Panc1 (cell line): ENCODE data around the gene SH3GL1. TPM values are rescaled to one million over a fixed set of nuclear protein-coding genes. Genes with fewer than 3 reads are reported as not detected.

Experiments used
- ATAC-seq: fragments of 200-7000 bp; cut with Tn5 transposase; 2 replicates; pipeline ENCODE4 v1.9.1; 2020; ENCODE audit warnings: mild to moderate bottlenecking, moderate library complexity
- BruUV-seq: library from RNA; stranded (reverse); fragments of 400-500 nt; replicated peaks from 2 replicates; lab custom pipeline; 2021; lab: Mats Ljungman, UMichigan
- CTCF ChIA-PET: fragments of 300-600 bp; sonication (Branson Sonifier 250); formaldehyde crosslinking; loops from one replicate; lab custom pipeline; 2022; ENCODE audit warnings: antibody characterized with exemption; lab: Charles Lee
- POLR2A ChIA-PET: fragments of 300-600 bp; sonication (Branson Sonifier 250); formaldehyde crosslinking; loops from one replicate; lab custom pipeline; 2022; ENCODE audit warnings: antibody characterized with exemption; lab: Charles Lee
- DNase-seq: peaks from one replicate; pipeline ENCODE4 v3.0.0-alpha.2; 2010; ENCODE audit warnings: low read depth, low spot score
- H3K27ac ChIP-seq: 2 replicates; pipeline ENCODE4 v1.5.1; 2011; ENCODE audit warnings: mild to moderate bottlenecking, low read length, inconsistent platforms
- H3K27me3 ChIP-seq: fragments of 200-500 bp; sonication (Bioruptor generic); 2 replicates; pipeline ENCODE4 v1.6.0; 2014; ENCODE audit warnings: low read length, inconsistent platforms; ENCODE audit not compliant: control insufficient read depth, insufficient read depth
- H3K36me3 ChIP-seq: fragments of 200-500 bp; sonication (Bioruptor generic); 2 replicates; pipeline ENCODE4 v1.5.1; 2014; ENCODE audit warnings: inconsistent platforms, mild to moderate bottlenecking, low read length, moderate library complexity; ENCODE audit not compliant: control insufficient read depth, insufficient read depth
- H3K4me1 ChIP-seq: 2 replicates; pipeline ENCODE4 v1.5.1; 2011; ENCODE audit warnings: inconsistent platforms, mild to moderate bottlenecking, low read length, moderate library complexity; ENCODE audit not compliant: control insufficient read depth, insufficient read depth
- H3K4me3 ChIP-seq, 2 experiments: 2 replicates each; pipeline ENCODE4 v1.5.1; 2011 to 2012; ENCODE audit warnings: low read depth in 2 of 2, low read length in 2 of 2, mild to moderate bottlenecking in 2 of 2, inconsistent platforms in 1 of 2, moderate library complexity in 1 of 2
- H3K9me3 ChIP-seq: fragments of 200-500 bp; sonication (Bioruptor generic); 2 replicates; pipeline ENCODE4 v1.5.1; 2014; ENCODE audit warnings: low read depth, mild to moderate bottlenecking, inconsistent platforms, low read length, moderate library complexity; ENCODE audit not compliant: control insufficient read depth, insufficient read depth
- POLR2AphosphoS5 ChIP-seq: IDR thresholded peaks from 2 replicates; pipeline ENCODE4 v1.6.1; 2012; ENCODE audit warnings: mild to moderate bottlenecking, low read depth, low read length, moderate library complexity
- SIN3A ChIP-seq: IDR thresholded peaks from 2 replicates; pipeline ENCODE4 v1.6.1; 2012; ENCODE audit warnings: low read depth, mild to moderate bottlenecking, low read length, moderate library complexity, borderline replicate concordance; ENCODE audit not compliant: insufficient read depth
- TCF7L2 ChIP-seq: IDR thresholded peaks from 2 replicates; pipeline ENCODE4 v1.6.1; 2011; ENCODE audit warnings: mild to moderate bottlenecking, low read depth, low read length, inconsistent platforms
- in situ Hi-C: cut with HindIII; loops from 2 replicates; pipeline ENCODE4 v1.10.0; 2016; ENCODE audit warnings: low sequenced_read_pairs, low pct_unique_long_range_greater_than_20kb
- intact Hi-C: fragments of 100-400 bp; cut with micrococcal nuclease; formaldehyde crosslinking; loops from one replicate; pipeline ENCODE4 v1.10.0; 2022; ENCODE audit not compliant: unreplicated experiment
- total RNA-seq: library from RNA; stranded (reverse); gene quantifications from one replicate; pipeline ENCODE4 v1.2.1, GENCODE V29; 2021; ENCODE audit not compliant: unreplicated experiment
- TF ChIP-seq, protein P1 (sequence below), 2 experiments: IDR thresholded peaks; 2 replicates each; pipeline ENCODE4 v1.6.1; 2011 to 2012; ENCODE audit warnings: low read depth in 2 of 2, control low read depth in 1 of 2, low read length in 1 of 2, mild to moderate bottlenecking in 1 of 2, moderate library complexity in 1 of 2; ENCODE audit not compliant: insufficient read depth in 1 of 2
- TF ChIP-seq, protein P2 (sequence below): fragments of 450-650 bp; IDR thresholded peaks from 2 replicates; pipeline ENCODE4 v1.5.1; 2017; ENCODE audit warnings: mild to moderate bottlenecking

The SH3GL1 gene
- total RNA-seq, 1 experiment from 2014 or later: 57.1 TPM

DNA sequence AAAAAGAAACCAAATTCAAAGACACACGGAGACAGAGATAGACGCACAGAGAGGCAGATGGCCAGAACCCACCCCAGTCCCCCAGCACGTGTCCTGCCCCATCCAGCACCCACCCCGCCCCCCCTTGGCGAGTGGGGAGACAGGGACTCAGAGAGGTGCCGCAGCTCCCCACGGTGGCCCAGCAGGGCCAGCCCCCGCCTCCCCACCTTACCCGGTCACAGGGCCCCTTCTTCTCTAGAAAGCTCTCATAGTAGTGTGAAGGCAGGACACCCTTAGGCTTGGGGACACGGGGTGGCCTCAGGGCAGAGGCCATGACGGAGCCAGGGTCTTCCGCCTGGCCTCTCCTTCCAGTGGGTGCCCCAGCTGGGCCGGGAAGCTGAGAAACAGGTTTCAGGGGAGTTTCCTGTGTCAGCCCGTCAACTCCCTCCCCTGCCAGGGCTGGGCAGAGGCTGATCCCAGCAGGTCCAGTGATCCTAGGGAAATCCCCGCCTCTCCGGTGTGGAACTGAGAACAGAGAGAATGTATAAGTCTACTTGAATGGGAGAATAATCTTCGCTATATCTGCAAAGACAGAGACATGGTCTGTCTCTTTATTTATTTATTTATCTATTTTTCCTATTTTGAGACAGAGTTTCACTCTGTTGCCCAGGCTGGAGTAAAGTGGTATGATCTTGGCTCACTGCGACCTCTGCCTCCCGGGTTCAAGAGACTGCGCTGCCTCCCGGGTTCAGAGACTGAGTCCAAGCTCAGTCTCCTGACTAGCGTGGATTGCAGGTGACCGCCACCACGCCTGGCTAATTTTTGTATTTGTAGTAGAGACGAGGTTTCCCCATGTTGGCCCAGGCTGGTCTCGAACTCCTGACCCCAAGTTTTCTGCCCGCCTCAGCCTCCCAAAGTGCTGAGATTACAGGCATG lies 61.6 kb downstream of the SH3GL1 start, which contains the start of gene STAP2:
STAP2 (minus strand) TSS at position 387 of the 915 bp plus-strand sequence; CDS start at position 313, 74 bp downstream.
- TF ChIP-seq SIN3A: no peak
- TF ChIP-seq, protein P1, sequence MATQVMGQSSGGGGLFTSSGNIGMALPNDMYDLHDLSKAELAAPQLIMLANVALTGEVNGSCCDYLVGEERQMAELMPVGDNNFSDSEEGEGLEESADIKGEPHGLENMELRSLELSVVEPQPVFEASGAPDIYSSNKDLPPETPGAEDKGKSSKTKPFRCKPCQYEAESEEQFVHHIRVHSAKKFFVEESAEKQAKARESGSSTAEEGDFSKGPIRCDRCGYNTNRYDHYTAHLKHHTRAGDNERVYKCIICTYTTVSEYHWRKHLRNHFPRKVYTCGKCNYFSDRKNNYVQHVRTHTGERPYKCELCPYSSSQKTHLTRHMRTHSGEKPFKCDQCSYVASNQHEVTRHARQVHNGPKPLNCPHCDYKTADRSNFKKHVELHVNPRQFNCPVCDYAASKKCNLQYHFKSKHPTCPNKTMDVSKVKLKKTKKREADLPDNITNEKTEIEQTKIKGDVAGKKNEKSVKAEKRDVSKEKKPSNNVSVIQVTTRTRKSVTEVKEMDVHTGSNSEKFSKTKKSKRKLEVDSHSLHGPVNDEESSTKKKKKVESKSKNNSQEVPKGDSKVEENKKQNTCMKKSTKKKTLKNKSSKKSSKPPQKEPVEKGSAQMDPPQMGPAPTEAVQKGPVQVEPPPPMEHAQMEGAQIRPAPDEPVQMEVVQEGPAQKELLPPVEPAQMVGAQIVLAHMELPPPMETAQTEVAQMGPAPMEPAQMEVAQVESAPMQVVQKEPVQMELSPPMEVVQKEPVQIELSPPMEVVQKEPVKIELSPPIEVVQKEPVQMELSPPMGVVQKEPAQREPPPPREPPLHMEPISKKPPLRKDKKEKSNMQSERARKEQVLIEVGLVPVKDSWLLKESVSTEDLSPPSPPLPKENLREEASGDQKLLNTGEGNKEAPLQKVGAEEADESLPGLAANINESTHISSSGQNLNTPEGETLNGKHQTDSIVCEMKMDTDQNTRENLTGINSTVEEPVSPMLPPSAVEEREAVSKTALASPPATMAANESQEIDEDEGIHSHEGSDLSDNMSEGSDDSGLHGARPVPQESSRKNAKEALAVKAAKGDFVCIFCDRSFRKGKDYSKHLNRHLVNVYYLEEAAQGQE (IDR thresholded peaks at IDR 0.05; ENCODE audit: insufficient read depth in 1 of 2, low read depth in 2 of 2, low read length in 1 of 2): no peak
- TF ChIP-seq, protein P2, sequence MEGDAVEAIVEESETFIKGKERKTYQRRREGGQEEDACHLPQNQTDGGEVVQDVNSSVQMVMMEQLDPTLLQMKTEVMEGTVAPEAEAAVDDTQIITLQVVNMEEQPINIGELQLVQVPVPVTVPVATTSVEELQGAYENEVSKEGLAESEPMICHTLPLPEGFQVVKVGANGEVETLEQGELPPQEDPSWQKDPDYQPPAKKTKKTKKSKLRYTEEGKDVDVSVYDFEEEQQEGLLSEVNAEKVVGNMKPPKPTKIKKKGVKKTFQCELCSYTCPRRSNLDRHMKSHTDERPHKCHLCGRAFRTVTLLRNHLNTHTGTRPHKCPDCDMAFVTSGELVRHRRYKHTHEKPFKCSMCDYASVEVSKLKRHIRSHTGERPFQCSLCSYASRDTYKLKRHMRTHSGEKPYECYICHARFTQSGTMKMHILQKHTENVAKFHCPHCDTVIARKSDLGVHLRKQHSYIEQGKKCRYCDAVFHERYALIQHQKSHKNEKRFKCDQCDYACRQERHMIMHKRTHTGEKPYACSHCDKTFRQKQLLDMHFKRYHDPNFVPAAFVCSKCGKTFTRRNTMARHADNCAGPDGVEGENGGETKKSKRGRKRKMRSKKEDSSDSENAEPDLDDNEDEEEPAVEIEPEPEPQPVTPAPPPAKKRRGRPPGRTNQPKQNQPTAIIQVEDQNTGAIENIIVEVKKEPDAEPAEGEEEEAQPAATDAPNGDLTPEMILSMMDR: no peak
- no peak for TF ChIP-seq TCF7L2
- no peak for TF ChIP-seq POLR2AphosphoS5
- CTCF ChIA-PET: interaction anchor here (0.6 to 1.5 kb wide), 2 partner anchors 13 to 72 kb away, joined by 5 to 11 read pairs; no protein-coding TSS in a partner anchor
- no peaks in the 10 kb centered on the region for H3K9me3 ChIP-seq
- peaks cover 4% of the 10 kb centered on the region for H3K4me1 ChIP-seq
- DNase-seq (no peak), ATAC-seq (no peak)
- no peaks in the 10 kb centered on the region for H3K27me3 ChIP-seq
- in situ Hi-C loops: no loop called here
- H3K27ac ChIP-seq: peak within 1 kb of the TSS; percentile 72; the same call in 1 of the 2 replicates
- no peaks in the 10 kb centered on the region for H3K36me3 ChIP-seq
- intact Hi-C loops: no loop called here
- peak within 1 kb of the TSS; percentile 38 to 67 for H3K4me3 ChIP-seq
- POLR2A ChIA-PET: no interaction called here
- no TSS peak for BruUV-seq

DNA sequence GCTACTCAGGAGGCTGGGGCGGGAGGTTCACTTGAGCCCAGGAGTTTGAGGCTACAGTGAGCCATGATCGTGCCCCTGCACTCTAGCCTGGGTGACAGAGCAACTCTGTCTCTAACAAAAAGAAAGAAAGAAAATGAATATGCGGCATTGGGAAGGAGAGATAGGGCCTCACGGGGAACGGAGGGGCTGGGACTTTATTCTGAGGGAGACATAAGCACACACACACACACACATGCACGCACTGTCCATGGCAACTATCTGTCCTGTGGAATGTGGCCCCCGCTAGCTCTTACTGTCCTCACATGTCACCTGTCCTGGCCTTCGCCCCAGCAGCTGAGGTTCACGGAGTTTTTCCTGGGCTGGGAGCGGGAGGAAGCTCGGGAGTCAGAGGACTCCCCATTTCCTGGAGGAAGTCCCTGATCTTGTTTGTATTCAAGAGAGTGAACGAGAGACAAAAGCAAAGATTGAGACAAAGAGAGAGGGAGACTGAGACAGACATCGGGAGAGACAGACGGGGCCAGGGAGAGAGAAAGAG lies 62.4 kb downstream of the SH3GL1 start:
- peak overlapping the region; percentile 72; the same call in 1 of the 2 replicates for H3K27ac ChIP-seq
- ATAC-seq (no peak), DNase-seq (no peak)
- H3K4me1 ChIP-seq: peaks cover 4% of the 10 kb centered on the region
- H3K4me3 ChIP-seq: peak overlapping the region; percentile 38 to 67
- H3K36me3 ChIP-seq: no peaks in the 10 kb centered on the region
- in situ Hi-C loops: no loop called here
- POLR2A ChIA-PET: no interaction called here
- no TSS peak for BruUV-seq
- intact Hi-C loops: no loop called here
- TF ChIP-seq POLR2AphosphoS5: no peak
- TF ChIP-seq, protein P2: no peak
- TF ChIP-seq SIN3A: no peak
- TF ChIP-seq, protein P1 (IDR thresholded peaks at IDR 0.05; ENCODE audit: insufficient read depth in 1 of 2, low read depth in 2 of 2, low read length in 1 of 2): no peak
- no peak for TF ChIP-seq TCF7L2
- CTCF ChIA-PET: interaction anchor here (1.5 kb wide), 1 partner anchor 71 kb away, joined by 11 read pairs; no protein-coding TSS in a partner anchor
- no peaks in the 10 kb centered on the region for H3K27me3 ChIP-seq
- no peaks in the 10 kb centered on the region for H3K9me3 ChIP-seq
